IMR-90 (cell line): ENCODE measurements around the gene SLC26A6.

Experiments used
- BHLHE40 ChIP-seq: fragments of 150-350 bp; IDR thresholded peaks from 2 replicates; pipeline ENCODE4 v1.6.1; 2016; ENCODE audit warnings: mild to moderate bottlenecking, low read depth, low read length
- CEBPB ChIP-seq: IDR thresholded peaks from 2 replicates; pipeline ENCODE4 v1.6.1; 2012; ENCODE audit warnings: low read depth, low read length, improper control_type of control experiment
- FOS ChIP-seq: fragments of 150-350 bp; IDR thresholded peaks from 2 replicates; pipeline ENCODE4 v1.6.1; 2016; ENCODE audit warnings: low read depth, low read length
- MAFK ChIP-seq: IDR thresholded peaks from 2 replicates; pipeline ENCODE4 v1.6.1; 2012; ENCODE audit warnings: low read depth, low read length, improper control_type of control experiment
- NFE2L2 ChIP-seq: fragments of 150-350 bp; IDR thresholded peaks from 2 replicates; pipeline ENCODE4 v1.6.1; 2016; ENCODE audit warnings: low read depth, mild to moderate bottlenecking, low read length
- POLR2A ChIP-seq: IDR thresholded peaks from 2 replicates; pipeline ENCODE4 v1.6.1; 2012; ENCODE audit warnings: mild to moderate bottlenecking, low read depth, low read length
- RAD21 ChIP-seq: IDR thresholded peaks from 2 replicates; pipeline ENCODE4 v1.6.1; 2012; ENCODE audit warnings: low read length, improper control_type of control experiment
- RCOR1 ChIP-seq: IDR thresholded peaks from 2 replicates; pipeline ENCODE4 v1.6.1; 2012; ENCODE audit warnings: mild to moderate bottlenecking, low read length, improper control_type of control experiment; ENCODE audit not compliant: insufficient replicate concordance
- RFX5 ChIP-seq: IDR thresholded peaks from 2 replicates; pipeline ENCODE4 v1.8.0; 2012; ENCODE audit warnings: low read depth, mild to moderate bottlenecking, low read length, moderate library complexity
- SMC3 ChIP-seq: fragments of 150-350 bp; IDR thresholded peaks from 2 replicates; pipeline ENCODE4 v1.6.1; 2016; ENCODE audit warnings: low read depth, mild to moderate bottlenecking, antibody characterized with exemption, low read length, moderate library complexity
- TF ChIP-seq, protein P1 (sequence below): conservative IDR thresholded peaks from 2 replicates; pipeline ENCODE4 v1.5.1; 2012; ENCODE audit warnings: mild to moderate bottlenecking, low read depth, low read length, improper control_type of control experiment
- TF ChIP-seq, protein P2 (sequence below): fragments of 150-350 bp; IDR thresholded peaks from 2 replicates; pipeline ENCODE4 v1.6.1; 2017; ENCODE audit warnings: mild to moderate bottlenecking, antibody characterized with exemption, low read length, low read depth

DNA sequence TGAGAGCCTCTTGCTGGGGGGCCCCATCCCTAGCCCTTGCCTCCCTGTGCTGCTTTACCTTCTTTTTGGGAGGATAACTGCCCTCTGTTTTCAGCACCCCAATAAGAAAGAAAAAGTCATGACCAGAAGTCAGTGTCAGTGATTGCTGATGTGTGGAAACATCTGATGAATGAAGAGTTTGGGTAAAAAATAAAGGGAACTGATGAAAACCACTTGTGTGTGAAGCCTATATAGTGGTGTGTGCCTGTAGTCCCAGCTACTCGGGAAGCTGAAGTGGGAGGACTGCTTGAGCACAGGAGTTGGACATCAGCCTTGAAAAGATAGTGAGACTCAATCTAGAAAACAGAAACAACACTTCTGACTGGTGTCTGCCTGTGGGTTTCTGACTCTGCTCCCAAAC lies 37.3 kb upstream of the SLC26A6 start:
- TF ChIP-seq, protein P1, sequence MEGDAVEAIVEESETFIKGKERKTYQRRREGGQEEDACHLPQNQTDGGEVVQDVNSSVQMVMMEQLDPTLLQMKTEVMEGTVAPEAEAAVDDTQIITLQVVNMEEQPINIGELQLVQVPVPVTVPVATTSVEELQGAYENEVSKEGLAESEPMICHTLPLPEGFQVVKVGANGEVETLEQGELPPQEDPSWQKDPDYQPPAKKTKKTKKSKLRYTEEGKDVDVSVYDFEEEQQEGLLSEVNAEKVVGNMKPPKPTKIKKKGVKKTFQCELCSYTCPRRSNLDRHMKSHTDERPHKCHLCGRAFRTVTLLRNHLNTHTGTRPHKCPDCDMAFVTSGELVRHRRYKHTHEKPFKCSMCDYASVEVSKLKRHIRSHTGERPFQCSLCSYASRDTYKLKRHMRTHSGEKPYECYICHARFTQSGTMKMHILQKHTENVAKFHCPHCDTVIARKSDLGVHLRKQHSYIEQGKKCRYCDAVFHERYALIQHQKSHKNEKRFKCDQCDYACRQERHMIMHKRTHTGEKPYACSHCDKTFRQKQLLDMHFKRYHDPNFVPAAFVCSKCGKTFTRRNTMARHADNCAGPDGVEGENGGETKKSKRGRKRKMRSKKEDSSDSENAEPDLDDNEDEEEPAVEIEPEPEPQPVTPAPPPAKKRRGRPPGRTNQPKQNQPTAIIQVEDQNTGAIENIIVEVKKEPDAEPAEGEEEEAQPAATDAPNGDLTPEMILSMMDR = no peak
- TF ChIP-seq FOS = no peak
- TF ChIP-seq CEBPB = no peak
- TF ChIP-seq, protein P2, sequence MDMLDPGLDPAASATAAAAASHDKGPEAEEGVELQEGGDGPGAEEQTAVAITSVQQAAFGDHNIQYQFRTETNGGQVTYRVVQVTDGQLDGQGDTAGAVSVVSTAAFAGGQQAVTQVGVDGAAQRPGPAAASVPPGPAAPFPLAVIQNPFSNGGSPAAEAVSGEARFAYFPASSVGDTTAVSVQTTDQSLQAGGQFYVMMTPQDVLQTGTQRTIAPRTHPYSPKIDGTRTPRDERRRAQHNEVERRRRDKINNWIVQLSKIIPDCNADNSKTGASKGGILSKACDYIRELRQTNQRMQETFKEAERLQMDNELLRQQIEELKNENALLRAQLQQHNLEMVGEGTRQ = no peak
- no peak for TF ChIP-seq BHLHE40
- no peak for TF ChIP-seq RAD21
- no peak for TF ChIP-seq RFX5
- no peak for TF ChIP-seq POLR2A
- TF ChIP-seq NFE2L2 = no peak
- no peak for TF ChIP-seq SMC3
- TF ChIP-seq RCOR1 = no peak
- no peak for TF ChIP-seq MAFK
